HuH-7 (cell line): Measurements from ENCODE around the gene NUAK2.
"Not testable (repeated sequence)": the region's sequence is repeated elsewhere in the genome, so short reads cannot be mapped to it uniquely, and the experiment has no call there.

Source experiments
- DNase-seq: peaks from one replicate; pipeline ENCODE4 v3.0.0; 2011; ENCODE audit warnings: low spot score

Gene NUAK2

GRCh38 chr1:205321162-205321958 is at the start of gene NUAK2:
Gene NUAK2 (minus strand): TSS chr1:205321745. CDS start chr1:205321628, 117 bp downstream.
- DNase-seq = peak; percentile 95

GRCh38 chr1:205370780-205371179 is 49.2 kb upstream of the NUAK2 start:
- no peak for DNase-seq

GRCh38 chr1:205369701-205370123 is 48.2 kb upstream of the NUAK2 start:
- no peak for DNase-seq

- DNase-seq = no peak
Observed at GRCh38 chr1:205368478-205368877, 46.9 kb upstream of the NUAK2 start.

GRCh38 chr1:205365945-205366463 is 44.5 kb upstream of the NUAK2 start:
- DNase-seq = no peak

DNA sequence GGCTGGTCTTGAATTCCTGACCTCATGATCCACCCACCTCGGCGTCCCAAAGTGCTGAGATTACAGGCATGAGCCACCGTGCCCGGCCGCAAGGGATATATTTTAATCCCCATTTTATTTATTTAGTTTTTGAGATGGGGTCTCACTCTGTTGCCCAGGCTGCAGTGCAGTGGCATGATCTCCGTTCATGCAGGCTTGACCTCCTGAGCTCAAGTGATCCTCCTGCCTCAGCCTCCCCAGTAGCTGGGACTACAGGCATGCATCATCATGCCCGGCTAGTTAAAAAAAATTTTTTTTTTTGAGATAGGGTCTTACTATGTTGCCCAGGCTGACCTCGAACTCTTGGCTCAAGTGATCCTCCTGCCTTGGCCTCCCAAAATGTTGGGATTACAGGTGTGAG is 43.5 kb upstream of the NUAK2 start:
- not testable (repeated sequence) for DNase-seq

GRCh38 chr1:205360891-205361290 is 39.3 kb upstream of the NUAK2 start:
- no peak for DNase-seq

- no peak for DNase-seq
Observed at GRCh38 chr1:205359771-205360565, 38.4 kb upstream of the NUAK2 start.

DNA sequence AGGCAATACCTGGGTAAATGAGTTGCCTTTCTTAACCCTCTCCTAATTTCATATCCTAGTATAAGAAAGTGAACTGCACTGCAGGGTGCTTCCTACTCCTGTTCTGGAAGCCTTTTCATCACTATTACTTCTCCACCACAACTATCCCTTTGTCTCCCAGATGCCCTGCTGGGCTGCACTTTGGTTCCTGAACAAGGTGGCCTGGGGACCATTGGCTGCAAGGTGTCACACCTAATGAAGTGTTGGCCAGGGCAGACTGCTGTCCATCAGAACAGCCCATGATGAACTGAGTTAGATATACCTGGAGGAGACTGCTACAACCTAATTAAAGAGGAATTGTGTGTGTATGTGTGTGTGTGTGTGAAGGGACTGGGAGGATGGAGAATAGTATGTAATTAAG is 37.0 kb upstream of the NUAK2 start:
- no peak for DNase-seq

DNA sequence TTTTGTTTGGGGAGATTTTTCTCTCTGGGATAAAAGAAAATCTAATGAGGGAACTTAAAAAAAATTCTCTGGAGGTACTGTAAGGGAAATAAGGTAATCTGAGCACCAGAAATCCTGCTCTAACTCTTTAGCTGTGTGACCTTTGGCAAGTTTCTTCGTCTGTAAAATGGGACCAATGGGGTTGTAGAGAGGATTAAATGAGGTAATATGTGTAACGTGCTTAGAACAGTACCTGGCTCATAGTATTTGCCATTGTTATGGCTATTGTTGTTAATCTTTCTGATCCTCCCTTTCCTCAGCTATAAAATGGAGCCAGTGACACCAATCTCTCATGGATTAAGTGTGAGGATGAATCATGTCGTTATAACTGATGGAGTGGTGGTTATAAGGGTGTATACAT is 36.0 kb upstream of the NUAK2 start:
- no peak for DNase-seq

DNA sequence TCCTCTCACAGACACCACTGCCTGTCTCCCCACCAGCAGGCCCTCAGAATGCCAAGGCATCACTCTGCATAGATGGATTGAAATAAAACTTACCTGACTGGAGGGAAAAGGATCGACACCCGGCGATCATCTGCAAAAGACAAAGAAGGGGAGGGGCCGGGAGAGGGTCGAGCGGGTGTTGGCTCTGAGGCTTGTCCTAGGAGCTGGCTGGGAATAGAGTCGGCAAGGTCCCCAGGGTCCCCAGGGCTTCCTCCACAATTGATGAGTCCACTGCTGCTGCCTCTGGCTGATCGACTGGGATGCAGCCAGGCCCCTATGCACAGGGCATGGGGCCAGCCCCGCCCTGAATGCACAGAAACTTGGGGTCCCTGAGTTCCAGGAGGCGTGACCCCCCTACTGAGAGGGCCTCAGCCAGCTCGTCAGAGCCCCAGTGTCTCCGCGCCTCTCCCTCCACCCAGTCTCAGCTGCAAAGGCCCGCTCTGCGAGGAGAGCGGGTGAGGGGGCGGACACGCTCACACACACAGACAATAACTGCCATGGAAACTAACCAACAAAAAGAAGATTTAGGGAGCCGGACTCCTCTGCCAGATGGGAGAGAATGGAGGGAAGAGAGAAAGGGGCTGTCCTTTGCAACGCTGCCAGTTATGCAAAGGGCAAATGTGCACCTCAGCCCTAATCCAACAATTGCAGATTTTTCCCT is 35.0 kb upstream of the NUAK2 start, which contains the start of gene KLHDC8A:
KLHDC8A (minus strand) TSS at position 483 of the 700 bp plus-strand sequence. CDS start 13,318 bp downstream, outside the sequence.
- no peak for DNase-seq

DNA sequence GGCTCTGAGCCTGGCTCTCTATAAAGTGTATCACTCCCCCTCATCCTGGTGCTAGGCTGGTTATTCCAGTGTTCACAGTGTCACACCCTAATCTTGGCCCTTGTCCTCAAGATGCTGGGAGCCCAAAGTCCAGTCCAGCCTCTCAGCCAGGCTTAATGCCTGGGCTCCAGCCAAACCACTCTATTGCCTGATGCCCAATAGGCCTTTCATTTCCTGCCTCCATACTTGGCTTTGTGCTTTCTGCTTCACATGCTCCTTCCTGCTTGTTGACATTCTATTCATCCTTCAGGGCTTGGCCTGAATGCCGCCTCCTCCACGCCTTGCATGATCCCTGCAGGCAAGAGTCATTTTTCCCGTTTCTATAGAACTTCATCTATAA is 33.5 kb upstream of the NUAK2 start:
- DNase-seq = no peak

DNA sequence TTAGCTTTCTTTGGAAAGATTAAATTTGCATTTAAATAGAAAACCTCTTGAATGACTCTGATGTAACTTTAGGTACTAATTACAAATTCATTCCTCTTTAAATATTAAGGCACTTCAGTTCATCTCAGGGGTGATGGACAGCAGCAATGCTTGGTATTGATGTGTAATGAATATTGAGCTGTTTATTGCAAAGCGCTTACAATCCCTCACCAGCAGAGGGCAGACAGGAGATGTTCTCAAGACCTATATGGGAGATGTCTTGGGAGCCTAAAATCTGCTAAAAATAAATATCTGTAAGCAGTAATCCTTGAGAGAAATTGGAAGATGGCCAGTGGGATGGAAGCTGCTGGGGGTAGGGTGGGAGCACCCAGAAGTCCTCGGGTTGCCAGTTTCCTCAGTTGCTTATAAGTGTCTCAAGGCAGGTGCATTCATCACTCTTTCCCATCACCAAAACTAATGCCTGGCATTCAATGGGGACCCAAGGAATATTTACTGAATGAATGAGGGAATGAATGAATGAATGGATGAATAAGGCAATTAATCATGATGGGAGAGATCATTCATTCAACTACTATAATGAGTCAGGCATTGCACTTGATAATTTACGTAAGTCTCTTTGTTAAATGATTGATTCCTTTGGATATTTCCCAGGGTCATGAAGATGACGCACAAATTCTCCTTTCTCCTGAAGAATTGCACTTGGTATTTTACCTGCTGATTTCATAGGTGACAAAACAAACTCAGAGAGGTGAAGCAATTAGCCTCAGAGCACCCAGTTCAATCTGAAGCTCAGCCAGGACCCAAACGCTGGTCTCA is 32.9 kb upstream of the NUAK2 start:
- DNase-seq = no peak

DNA sequence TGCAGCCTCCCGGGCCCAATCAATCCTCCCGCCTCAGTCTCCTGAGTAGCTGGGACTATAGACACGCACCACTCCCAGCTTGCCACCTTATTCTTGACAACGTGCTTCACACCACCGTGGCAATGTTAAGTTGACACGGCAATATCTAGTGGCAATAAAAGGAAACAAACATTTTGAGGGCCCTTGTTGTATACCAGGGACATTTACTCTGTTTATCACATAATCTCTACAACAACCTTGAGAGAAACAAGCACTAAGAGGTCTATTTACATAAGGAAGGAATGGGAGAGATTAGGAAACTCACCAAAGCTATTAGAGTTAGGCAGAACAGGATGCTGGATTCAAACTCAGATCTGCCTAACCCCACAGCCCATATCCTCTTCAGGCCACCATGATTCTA is 32.1 kb upstream of the NUAK2 start:
- no peak for DNase-seq

DNA sequence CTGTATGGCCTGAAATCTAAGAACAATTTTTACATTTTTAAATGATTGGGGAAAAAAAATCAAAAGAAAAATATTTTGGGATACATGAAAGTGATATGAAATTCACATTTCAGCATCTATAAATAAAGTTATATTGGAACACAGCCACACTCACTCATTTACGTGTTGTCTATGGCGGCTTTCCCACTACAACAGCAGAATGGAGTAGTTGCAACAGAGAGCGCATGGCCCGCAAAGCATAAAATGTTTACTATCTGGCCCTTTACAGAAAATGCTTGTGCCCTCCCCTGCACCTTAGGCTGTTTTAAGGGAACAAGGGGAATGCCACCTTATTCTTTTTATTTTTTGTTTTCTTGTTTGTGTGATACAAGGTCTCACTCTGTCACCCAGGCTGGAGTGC is 31.6 kb upstream of the NUAK2 start:
- no peak for DNase-seq

DNA sequence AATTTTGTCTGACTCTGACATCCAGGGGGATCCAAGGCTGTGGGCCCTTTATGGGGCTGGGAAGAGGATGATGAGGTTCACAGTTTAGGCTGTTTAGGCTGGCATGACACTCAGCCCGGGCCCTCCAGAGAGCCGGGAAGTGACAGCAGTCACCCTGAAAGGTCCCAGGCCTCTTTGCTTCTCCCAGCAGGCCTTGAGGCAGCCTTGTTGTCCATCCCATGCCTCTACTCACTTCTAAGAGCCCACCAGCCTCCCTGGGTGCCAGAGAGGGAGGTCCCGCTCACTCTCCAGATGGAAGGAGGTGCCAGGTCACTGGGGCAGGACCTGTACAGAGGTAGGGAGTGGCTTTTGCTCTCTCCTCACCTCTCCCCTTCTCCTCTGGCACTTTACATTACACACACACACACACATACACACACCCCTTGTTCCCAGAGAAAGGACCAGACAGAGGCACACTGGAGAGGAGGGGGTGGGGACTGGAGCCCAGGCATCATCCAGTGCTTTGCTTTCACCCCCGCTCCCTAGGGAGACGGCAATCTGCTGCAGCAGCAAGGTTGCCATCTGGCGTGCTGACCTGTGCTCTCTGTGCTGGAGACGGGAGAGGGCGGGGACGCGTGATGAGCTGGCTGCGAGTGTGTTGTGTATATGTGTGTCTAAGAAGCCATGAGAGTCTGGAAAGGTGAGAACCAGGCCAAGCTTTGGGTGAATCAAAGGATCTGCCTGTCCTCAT is 30.6 kb upstream of the NUAK2 start:
- peak; percentile 42 for DNase-seq

DNA sequence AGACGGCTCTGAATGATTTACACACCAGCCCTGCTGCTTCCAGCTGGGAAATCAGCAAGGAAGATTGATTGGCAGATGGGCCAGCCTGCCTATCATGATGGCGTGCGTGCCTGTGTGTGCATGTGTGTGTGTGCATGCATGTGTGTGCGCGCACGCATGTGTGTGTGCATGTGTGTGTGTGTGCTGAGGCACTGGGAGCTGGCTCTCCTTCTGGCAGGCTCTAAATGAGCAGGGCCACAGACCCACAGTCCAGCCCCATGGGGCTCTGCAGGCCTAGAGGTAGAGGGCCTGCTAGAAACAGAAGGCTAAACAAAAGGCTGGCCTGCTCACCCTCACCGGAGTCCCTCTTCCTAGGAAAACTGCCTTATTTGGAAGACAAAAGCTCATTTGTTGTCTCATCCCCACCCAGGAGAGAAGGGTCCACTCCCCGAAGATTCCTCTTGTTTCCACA is 29.2 kb upstream of the NUAK2 start:
- DNase-seq = no peak

GRCh38 chr1:205350124-205350523 is 28.6 kb upstream of the NUAK2 start:
- no peak for DNase-seq

- no peak for DNase-seq
Observed at GRCh38 chr1:205348554-205349487, 27.3 kb upstream of the NUAK2 start.
